C4-2B (cell line): Measurements from ENCODE around the gene PUM2.
"Not testable (repeated sequence)": the region's sequence is repeated elsewhere in the genome, so short reads cannot be mapped to it uniquely, and the experiment has no call there.

Experiments
- CTCF ChIP-seq: fragments of 450-650 bp; conservative IDR thresholded peaks from 2 replicates; pipeline ENCODE4 v1.5.1; 2017; ENCODE audit warnings: mild to moderate bottlenecking
- ZFX ChIP-seq: fragments of 450-650 bp; IDR thresholded peaks from 2 replicates; pipeline ENCODE4 v1.6.1; 2017

- not testable (repeated sequence) for TF ChIP-seq CTCF, ZFX
These were observed 107.0 kb downstream of the PUM2 start for GRCh38 chr2:20243637-20244036.
